SKM-1 (cell line): Measurements from ENCODE around the gene SCAMP2.

Experiments
- DNase-seq: peaks from one replicate; lab custom pipeline; 2025; ENCODE audit not compliant: unreplicated experiment; lab: John Stamatoyannopoulos, UW

The SCAMP2 gene

DNA sequence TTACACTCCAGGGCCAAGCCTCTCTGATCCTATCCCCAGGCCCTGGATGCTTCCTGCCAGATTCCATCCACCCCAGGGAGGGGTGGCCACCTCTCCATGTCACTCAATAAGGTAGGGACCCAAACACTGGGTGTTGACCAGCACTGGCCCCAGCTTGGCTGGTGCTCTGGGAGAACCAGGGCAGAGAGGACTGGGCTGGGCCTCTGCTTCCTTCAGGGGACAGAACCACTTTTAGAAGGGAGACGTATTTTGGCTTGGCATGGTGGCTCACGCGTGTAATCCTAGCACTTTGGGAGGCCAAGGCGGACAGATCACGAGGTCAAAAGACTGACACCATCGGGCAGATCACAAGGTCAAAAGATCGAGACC lies 51.4 kb downstream of the SCAMP2 start:
- DNase-seq, result no peak

- no peak for DNase-seq
These were observed 51.9 kb downstream of the SCAMP2 start for GRCh38 chr15:74821091-74821789.

DNA sequence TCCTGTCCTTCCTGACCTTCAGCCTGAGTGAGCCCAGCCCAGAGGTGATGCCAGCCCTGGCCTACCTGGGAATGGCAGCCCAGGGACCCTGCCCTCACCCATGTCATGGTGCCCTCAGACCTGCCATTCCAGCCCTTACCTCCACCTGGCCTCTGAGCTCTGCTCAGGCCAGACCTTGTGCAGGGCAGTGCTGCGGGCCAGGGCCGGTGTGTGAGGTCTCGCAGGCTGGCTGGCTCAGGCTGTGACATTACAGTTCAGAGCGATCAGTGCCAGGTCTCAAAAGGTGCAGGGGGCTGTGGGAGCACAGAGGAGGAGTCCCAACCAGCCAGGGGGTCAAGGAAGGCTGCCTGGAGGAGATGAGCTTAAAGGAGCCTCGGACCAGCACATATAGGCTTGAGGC lies 53.1 kb downstream of the SCAMP2 start:
- DNase-seq, result no peak

DNA sequence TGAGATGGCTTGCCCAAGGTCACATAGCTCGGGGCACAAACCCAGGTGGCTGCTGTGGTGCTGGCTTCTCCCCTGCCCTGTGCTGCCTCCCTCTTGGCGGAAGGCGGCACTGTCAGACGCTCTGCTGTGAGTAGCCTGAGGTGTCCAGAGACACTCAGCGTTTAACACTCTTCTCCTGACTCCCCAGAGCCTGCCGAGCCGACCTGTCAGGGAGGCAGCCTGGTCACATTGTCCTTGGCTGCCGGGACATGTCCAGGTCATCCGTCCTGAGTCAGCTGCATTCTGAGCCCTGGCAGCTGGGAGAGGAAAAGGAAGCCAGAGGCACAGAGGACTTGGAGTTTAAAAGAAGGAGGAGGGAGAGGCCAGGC lies 55.8 kb downstream of the SCAMP2 start:
- DNase-seq, result no peak

GRCh38 chr15:74816624-74817369 lies 56.4 kb downstream of the SCAMP2 start:
- DNase-seq, result no peak

DNA sequence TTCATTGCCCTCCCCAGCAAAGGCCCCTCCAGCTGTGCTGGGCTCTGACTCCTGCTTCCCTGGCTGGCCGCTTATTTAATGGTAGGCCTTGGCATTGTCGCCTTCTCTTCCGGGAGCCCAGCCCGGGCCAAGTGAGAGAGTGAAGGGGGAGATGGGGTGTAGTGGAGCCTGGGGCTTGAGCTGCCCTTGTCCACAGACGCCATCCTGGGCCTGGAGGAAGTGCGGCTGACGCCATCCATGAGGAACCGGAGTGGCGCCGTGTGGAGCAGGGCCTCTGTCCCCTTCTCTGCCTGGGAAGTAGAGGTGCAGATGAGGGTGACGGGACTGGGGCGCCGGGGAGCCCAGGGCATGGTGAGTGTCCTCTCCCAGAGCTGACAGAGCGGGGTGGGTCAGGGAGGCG lies 57.2 kb downstream of the SCAMP2 start:
- no peak for DNase-seq

GRCh38 chr15:74815121-74815934 lies 57.8 kb downstream of the SCAMP2 start:
- DNase-seq, result no peak

- DNase-seq, result no peak
These were observed 60.6 kb downstream of the SCAMP2 start, which contains the start of gene LMAN1L for GRCh38 chr15:74812533-74812932. Gene LMAN1L, plus strand, starts transcription at chr15:74812835. Its CDS starts 20 bp downstream, at chr15:74812855.

- DNase-seq, result no peak
These were observed 63.2 kb downstream of the SCAMP2 start for GRCh38 chr15:74809956-74810355.

GRCh38 chr15:74809242-74809641 lies 63.9 kb downstream of the SCAMP2 start:
- no peak for DNase-seq

GRCh38 chr15:74808840-74809229 lies 64.3 kb downstream of the SCAMP2 start:
- DNase-seq, result no peak

GRCh38 chr15:74808078-74808839 lies 64.9 kb downstream of the SCAMP2 start:
- no peak for DNase-seq

- no peak for DNase-seq
These were observed 65.9 kb downstream of the SCAMP2 start for GRCh38 chr15:74807282-74807681.

DNA sequence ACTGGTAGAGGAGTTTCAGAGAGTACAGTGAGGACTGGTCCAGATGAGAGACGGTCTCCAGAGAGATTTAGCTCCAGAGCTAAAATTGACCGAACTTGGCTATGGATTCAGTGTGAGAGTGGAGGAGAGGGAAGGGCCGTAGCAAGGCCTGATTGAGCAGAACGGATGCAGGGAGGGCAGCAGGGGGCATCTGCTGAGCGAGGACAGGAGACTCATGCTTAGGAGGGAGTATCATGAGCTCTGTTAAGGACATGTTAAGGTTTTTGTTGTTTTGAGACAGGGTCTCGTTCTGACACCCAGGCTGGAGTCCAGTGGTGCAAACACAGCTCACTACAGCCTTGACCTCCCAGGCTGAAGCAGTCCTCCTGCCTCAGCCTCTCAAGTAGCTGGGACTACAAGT lies 68.2 kb downstream of the SCAMP2 start:
- no peak for DNase-seq

GRCh38 chr15:74802862-74803447 lies 70.2 kb downstream of the SCAMP2 start:
- DNase-seq, result no peak

- DNase-seq, result no peak
These were observed 70.9 kb downstream of the SCAMP2 start for GRCh38 chr15:74802290-74802689.

GRCh38 chr15:74801311-74801997 lies 71.7 kb downstream of the SCAMP2 start:
- no peak for DNase-seq

- peak; percentile 55 for DNase-seq
These were observed 72.5 kb downstream of the SCAMP2 start for GRCh38 chr15:74800559-74801094.

DNA sequence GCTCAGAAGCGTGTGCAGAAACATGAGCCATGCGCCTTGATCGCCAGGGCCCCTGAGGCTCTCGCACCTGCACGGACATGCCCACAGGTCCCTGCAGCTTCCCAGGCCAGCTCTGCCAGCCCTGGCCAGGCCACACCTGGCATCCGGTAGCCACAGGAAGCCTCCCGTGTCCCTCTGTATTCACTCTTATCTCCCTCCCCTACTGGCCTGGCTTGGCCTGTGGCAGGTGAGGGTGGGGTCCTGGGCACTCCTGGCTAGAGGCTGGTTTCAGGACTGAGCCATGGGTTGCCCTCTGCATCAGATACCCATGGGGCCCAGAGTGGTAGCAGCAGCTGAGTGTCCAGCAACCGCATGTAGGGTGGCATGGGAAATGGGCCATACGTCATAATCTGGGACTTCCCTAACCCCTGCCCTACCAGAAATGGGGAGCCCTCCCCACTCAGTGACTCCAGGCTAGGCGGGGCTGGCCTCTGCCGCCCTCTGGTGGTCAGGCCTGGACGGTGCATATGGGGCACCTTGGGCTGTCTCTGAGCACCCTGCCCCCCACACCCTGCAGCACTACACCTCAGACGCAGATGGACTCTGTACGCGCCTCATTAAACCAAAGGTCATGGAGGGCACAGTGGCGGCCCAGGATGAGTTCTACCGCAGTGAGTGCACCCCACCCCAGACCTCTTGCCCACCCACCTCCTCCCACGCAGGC lies 73.2 kb downstream of the SCAMP2 start:
- DNase-seq, result peak; percentile 86
